GM12878 (cell line): ENCODE results near the gene VCAN. TPM values are rescaled to one million over a fixed set of nuclear protein-coding genes. Genes with fewer than 3 reads are reported as not detected.

Experiments used
- ATAC-seq: fragments of 200-7000 bp; cut with Tn5 transposase; 3 replicates; pipeline ENCODE4 v1.9.1; 2020; ENCODE audit warnings: mild to moderate bottlenecking, moderate library complexity
- BruUV-seq: library from RNA; stranded (reverse); fragments of 400-500 nt; replicated peaks from 2 replicates; lab custom pipeline; 2021; lab: Mats Ljungman, UMichigan
- CTCF ChIA-PET: fragments of 300-600 bp; sonication (Branson Sonifier 250); formaldehyde crosslinking; extraction: SDS; loops from one replicate; lab custom pipeline; 2021; ENCODE audit warnings: inconsistent platforms; lab: Yijun Ruan, JAX
- POLR2A ChIA-PET: fragments of 350-600 bp; formaldehyde crosslinking; extraction: SDS; loops from one replicate; lab custom pipeline; 2021; ENCODE audit warnings: inconsistent platforms; lab: Charles Lee
- RAD21 ChIA-PET: fragments of 300-600 bp; sonication (Branson Sonifier 250); formaldehyde crosslinking; loops from one replicate; lab custom pipeline; 2023; ENCODE audit warnings: antibody characterized with exemption; ENCODE audit not compliant: unreplicated experiment; lab: Charles Lee
- SMC1A ChIA-PET: fragments of 300-600 bp; sonication (Branson Sonifier 250); formaldehyde crosslinking; loops from one replicate; lab custom pipeline; 2023; ENCODE audit not compliant: unreplicated experiment, uncharacterized antibody; lab: Charles Lee
- DNase-seq: peaks from one replicate; pipeline ENCODE4 v3.0.0-alpha.2; 2011; ENCODE audit warnings: low read depth, low spot score
- FAIRE-seq: peaks from 3 replicates; lab custom pipeline; 2011; peaks lifted over from hg19 to GRCh38; lab: Jason Lieb, UNC
- H2AFZ ChIP-seq: 2 replicates; pipeline ENCODE4 v1.6.0; 2011; ENCODE audit warnings: low read depth, low read length, control low read depth; ENCODE audit not compliant: control insufficient read depth
- H3K27ac ChIP-seq: 2 replicates; pipeline ENCODE4 v1.5.1; 2011; ENCODE audit warnings: control low read depth; ENCODE audit not compliant: control insufficient read depth, insufficient read depth
- H3K27me3 ChIP-seq, 2 experiments: replicated peaks in 1 of 2; 2 replicates each; pipeline versions ENCODE4 v1.6.0 to v1.6.1; 2011; ENCODE audit warnings: low read length in 1 of 2; ENCODE audit not compliant: control insufficient read depth in 2 of 2, insufficient read depth in 2 of 2
- H3K36me3 ChIP-seq, 2 experiments: 2 replicates each; pipeline ENCODE4 v1.5.1; 2011; ENCODE audit warnings: low read length in 1 of 2; ENCODE audit not compliant: control insufficient read depth in 2 of 2, insufficient read depth in 2 of 2
- H3K4me1 ChIP-seq: 2 replicates; pipeline ENCODE4 v1.6.1; 2011; ENCODE audit warnings: mild to moderate bottlenecking, low read length, moderate library complexity, mixed read lengths; ENCODE audit not compliant: control insufficient read depth, insufficient read depth
- H3K4me2 ChIP-seq: 2 replicates; pipeline ENCODE4 v1.6.0; 2011; ENCODE audit warnings: control low read depth; ENCODE audit not compliant: control insufficient read depth, insufficient read depth
- H3K4me3 ChIP-seq: fragments of 200-600 bp; sonication (generic); 2 replicates; pipeline ENCODE4 v1.5.1; 2016
- H3K79me2 ChIP-seq: 2 replicates; pipeline ENCODE4 v1.6.0; 2011; ENCODE audit warnings: low read length; ENCODE audit not compliant: control insufficient read depth, insufficient read depth
- H3K9ac ChIP-seq: 2 replicates; pipeline ENCODE4 v1.8.0; 2011; ENCODE audit warnings: low read length, control low read depth, mixed read lengths; ENCODE audit not compliant: control insufficient read depth, insufficient read depth
- H3K9me3 ChIP-seq: replicated peaks from 3 replicates; pipeline ENCODE4 v1.5.1; 2011; ENCODE audit warnings: mild to moderate bottlenecking, low read length; ENCODE audit not compliant: control insufficient read depth, insufficient read depth
- H4K20me1 ChIP-seq: 2 replicates; pipeline ENCODE4 v1.6.0; 2011; ENCODE audit not compliant: control insufficient read depth, insufficient read depth
- CHD1 ChIP-seq: IDR thresholded peaks from 2 replicates; pipeline ENCODE4 v1.6.1; 2012; ENCODE audit warnings: low read depth, low read length, improper control_type of control experiment
- GATAD2B ChIP-seq: fragments of 450-650 bp; conservative IDR thresholded peaks from 2 replicates; pipeline ENCODE4 v1.6.1; 2017; ENCODE audit warnings: low read depth, mild to moderate bottlenecking, moderate library complexity
- KAT2A ChIP-seq: conservative IDR thresholded peaks from 2 replicates; pipeline ENCODE4 v1.6.1; 2011; ENCODE audit warnings: low read depth, low read length; ENCODE audit not compliant: control insufficient read depth
- MAX ChIP-seq: IDR thresholded peaks from 2 replicates; pipeline ENCODE4 v1.6.1; 2012; ENCODE audit warnings: low read depth, low read length, improper control_type of control experiment
- POLR2AphosphoS2 ChIP-seq: IDR thresholded peaks from 2 replicates; pipeline ENCODE4 v1.6.1; 2011; ENCODE audit warnings: low read depth, mild to moderate bottlenecking, low read length, improper control_type of control experiment, moderate library complexity
- SMAD5 ChIP-seq: IDR thresholded peaks from 2 replicates; pipeline ENCODE4 v1.6.1; 2016; ENCODE audit warnings: antibody characterized with exemption, low read depth
- TCF3 ChIP-seq: IDR thresholded peaks from 2 replicates; pipeline ENCODE4 v1.6.1; 2012; ENCODE audit warnings: low read depth, mild to moderate bottlenecking, low read length, borderline replicate concordance; ENCODE audit not compliant: insufficient read depth
- TCF7 ChIP-seq: IDR thresholded peaks from 2 replicates; pipeline ENCODE4 v1.6.1; 2014; ENCODE audit warnings: antibody characterized with exemption, borderline replicate concordance
- ZNF24 ChIP-seq: fragments of 450-650 bp; IDR thresholded peaks from 2 replicates; pipeline ENCODE4 v1.6.1; 2017; ENCODE audit warnings: antibody characterized with exemption, mild to moderate bottlenecking
- WGBS: methylation state at CpG from one replicate; pipeline ENCODE4 v1.1.6; 2016; ENCODE audit warnings: low lambda C conversion rate; ENCODE audit not compliant: insufficient replicate concordance, insufficient coverage; ENCODE audit errors: missing lambda C conversion rate; 5-methylcytosine and 5-hydroxymethylcytosine counted together
- in situ Hi-C: fragments of 300-500 bp; cut with MboI; formaldehyde crosslinking; loops from 9 replicates; pipeline ENCODE4 v1.14.3; 2018; ENCODE audit warnings: mixed read lengths
- intact Hi-C: fragments of 100-400 bp; cut with micrococcal nuclease; formaldehyde crosslinking; loops from one replicate; pipeline ENCODE4 v1.14.2; 2022; ENCODE audit not compliant: unreplicated experiment
- polyA plus RNA-seq, 11 experiments: library from polyadenylated mRNA; depleted of rRNA in 4 of 11; unstranded in 6 of 11; stranded (reverse) in 5 of 11; fragments of >200 nt; fragmentation: Nextera tagmentation in 4 of 11; fragmentation: Illumina TruSeq in 1 of 11; extraction: Ambion mirVana in 4 of 11; extraction: Trizol in 1 of 11; gene quantifications; 1 replicate in 1 of 11; 2 replicates in 10 of 11; pipeline versions ENCODE4 v1.2.1 to v1.2.3, GENCODE V29; 2011 to 2016; ENCODE audit warnings: inconsistent platforms in 2 of 11, missing spikeins in 2 of 11, low read depth in 1 of 11
- total RNA-seq, 4 experiments: library from RNA; depleted of rRNA in 3 of 4; stranded (reverse); fragments of >200 nt in 3 of 4; fragmentation: Illumina TruSeq in 1 of 4; extraction: Trizol in 1 of 4; gene quantifications; 2 replicates each; pipeline versions ENCODE4 v1.2.1 to v1.2.3, GENCODE V29; 2013 to 2021

Gene VCAN
- total and polyA plus RNA-seq, 10 of the 15 experiments (the other 5 are each of a cell fraction or from before 2014, with no cell fraction given), result 1.2 to 15.2 (median 4.5) TPM

GRCh38 chr5:83527722-83528438 is 56.3 kb downstream of the VCAN start:
- ChIA-PET SMC1A (interaction anchor here (1.4 to 2.5 kb wide), 2 partner anchors 8 to 10 kb away, joined by 3 to 5 read pairs; no protein-coding TSS in a partner anchor), POLR2A (no interaction called here), CTCF (no interaction called here)
- Histone ChIP-seq H3K4me1 (no peaks in the 10 kb centered on the region), H2AFZ (no peak overlapping the region), H3K79me2 (no peaks in the 10 kb centered on the region), H4K20me1 (no peaks in the 10 kb centered on the region), H3K4me3 (no peak overlapping the region), H3K27me3 (no peaks in the 10 kb centered on the region), H3K9me3 (no peaks in the 10 kb centered on the region)
- ATAC-seq (no peak), DNase-seq (no peak), FAIRE-seq (no peak)
- BruUV-seq, result no TSS peak
- in situ Hi-C loops, result no loop called here
- intact Hi-C loops, result no loop called here
- 29% methylated on average over 4 of the region's 4 CpGs for WGBS
- TF ChIP-seq TCF3 (no peak), TCF7 (no peak), SMAD5 (no peak), ZNF24 (no peak), CHD1 (no peak), GATAD2B (no peak), KAT2A (no peak), MAX (no peak), POLR2AphosphoS2 (no peak)
- TF ChIP-seq, all 136 proteins: peak for 0
- Histone ChIP-seq H3K9ac (no peak overlapping the region), H3K36me3 (no peaks in the 10 kb centered on the region), H3K4me2 (no peak overlapping the region), H3K27ac (no peak overlapping the region)
- RAD21 ChIA-PET, result no interaction called here
